GM06990 (cell line): ENCODE data around the gene LRRC7.

Source experiments
- DNase-seq: peaks from one replicate; pipeline ENCODE4 v3.0.0-alpha.2; 2011; ENCODE audit not compliant: insufficient read length; ENCODE audit errors: extremely low read depth
- H3K27me3 ChIP-seq: replicated peaks from 2 replicates; pipeline ENCODE4 v1.6.0; 2011; ENCODE audit warnings: low read length; ENCODE audit not compliant: control insufficient read depth, insufficient read depth
- H3K36me3 ChIP-seq: 2 replicates; pipeline ENCODE4 v1.5.1; 2011; ENCODE audit warnings: low read length; ENCODE audit not compliant: control insufficient read depth, insufficient read depth
- H3K4me3 ChIP-seq: replicated peaks from 2 replicates; pipeline ENCODE4 v1.5.1; 2011; ENCODE audit warnings: low read depth, mild to moderate bottlenecking, control low read depth, low read length
- TF ChIP-seq, protein P1 (sequence below): IDR thresholded peaks from 2 replicates; pipeline ENCODE4 v1.5.1; 2011; ENCODE audit warnings: low read length, control low read depth, mild to moderate bottlenecking, inconsistent platforms; ENCODE audit not compliant: insufficient read depth, poor library complexity, severe bottlenecking

Gene LRRC7

DNA sequence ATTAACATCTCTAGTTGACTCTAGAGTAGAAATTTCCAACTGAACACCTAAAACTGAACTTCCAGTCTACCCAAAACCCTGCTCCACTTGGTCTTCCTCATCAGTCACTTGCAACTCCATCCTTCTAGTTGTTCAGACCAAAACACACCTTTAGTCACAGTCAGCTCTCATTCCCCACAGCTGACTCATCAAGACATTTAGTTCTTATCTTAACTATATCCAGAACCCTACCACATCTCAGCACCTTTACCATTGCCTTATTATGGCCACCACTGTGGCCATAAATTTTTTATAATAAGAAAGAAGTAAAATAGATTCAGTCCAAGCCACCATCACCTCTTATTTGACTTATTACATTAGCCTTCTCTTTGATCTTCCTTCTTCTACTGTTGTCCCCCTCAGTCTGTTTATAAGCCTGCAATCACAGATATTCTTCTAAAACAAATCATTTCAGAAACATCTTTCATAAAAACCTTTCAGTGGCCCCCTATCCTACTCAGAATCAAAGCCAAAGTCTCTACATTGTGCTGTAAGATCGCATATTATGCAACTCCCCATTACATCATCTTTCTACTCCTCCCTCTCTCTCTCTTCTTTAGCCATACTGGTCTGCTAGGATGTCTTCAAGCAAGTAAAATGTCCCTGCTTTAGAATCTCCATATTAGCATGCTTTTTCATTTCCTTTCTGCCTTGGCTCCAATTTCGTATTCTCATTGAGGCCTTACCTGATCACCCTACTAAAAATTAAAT lies 361.8 kb downstream of the LRRC7 start:
- Histone ChIP-seq H3K4me3 (no peak overlapping the region), H3K36me3 (no peaks in the 10 kb centered on the region), H3K27me3 (no peaks in the 10 kb centered on the region)
- TF ChIP-seq, protein P1, sequence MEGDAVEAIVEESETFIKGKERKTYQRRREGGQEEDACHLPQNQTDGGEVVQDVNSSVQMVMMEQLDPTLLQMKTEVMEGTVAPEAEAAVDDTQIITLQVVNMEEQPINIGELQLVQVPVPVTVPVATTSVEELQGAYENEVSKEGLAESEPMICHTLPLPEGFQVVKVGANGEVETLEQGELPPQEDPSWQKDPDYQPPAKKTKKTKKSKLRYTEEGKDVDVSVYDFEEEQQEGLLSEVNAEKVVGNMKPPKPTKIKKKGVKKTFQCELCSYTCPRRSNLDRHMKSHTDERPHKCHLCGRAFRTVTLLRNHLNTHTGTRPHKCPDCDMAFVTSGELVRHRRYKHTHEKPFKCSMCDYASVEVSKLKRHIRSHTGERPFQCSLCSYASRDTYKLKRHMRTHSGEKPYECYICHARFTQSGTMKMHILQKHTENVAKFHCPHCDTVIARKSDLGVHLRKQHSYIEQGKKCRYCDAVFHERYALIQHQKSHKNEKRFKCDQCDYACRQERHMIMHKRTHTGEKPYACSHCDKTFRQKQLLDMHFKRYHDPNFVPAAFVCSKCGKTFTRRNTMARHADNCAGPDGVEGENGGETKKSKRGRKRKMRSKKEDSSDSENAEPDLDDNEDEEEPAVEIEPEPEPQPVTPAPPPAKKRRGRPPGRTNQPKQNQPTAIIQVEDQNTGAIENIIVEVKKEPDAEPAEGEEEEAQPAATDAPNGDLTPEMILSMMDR, result no peak
- no peak for DNase-seq

DNA sequence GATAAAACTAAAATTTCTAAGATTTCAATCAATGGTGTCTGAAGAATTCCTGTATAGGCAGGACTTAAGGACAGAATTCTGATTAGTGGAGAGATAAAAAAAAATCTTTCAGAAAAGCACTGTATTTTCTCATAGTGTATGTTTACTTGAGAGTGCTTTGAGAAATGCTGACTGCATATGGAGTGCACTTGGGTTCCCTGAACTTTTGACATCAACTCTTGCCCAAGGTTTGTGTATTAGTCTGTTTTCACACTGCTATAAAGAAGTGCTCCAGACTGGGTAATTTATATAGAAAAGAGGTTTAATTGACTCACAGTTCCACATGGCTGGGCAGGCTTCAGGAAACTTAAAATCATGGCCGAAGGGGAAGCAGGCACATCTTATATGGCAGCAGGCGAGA lies 362.7 kb downstream of the LRRC7 start:
- H3K36me3 ChIP-seq, result no peaks in the 10 kb centered on the region
- H3K4me3 ChIP-seq, result no peak overlapping the region
- TF ChIP-seq, protein P1, result no peak
- DNase-seq, result no peak
- H3K27me3 ChIP-seq, result no peaks in the 10 kb centered on the region

GRCh38 chr1:69932760-69933159 lies 365.0 kb downstream of the LRRC7 start:
- no peaks in the 10 kb centered on the region for H3K27me3 ChIP-seq
- TF ChIP-seq, protein P1, result no peak
- H3K36me3 ChIP-seq, result no peaks in the 10 kb centered on the region
- DNase-seq, result no peak
- H3K4me3 ChIP-seq, result no peak overlapping the region

DNA sequence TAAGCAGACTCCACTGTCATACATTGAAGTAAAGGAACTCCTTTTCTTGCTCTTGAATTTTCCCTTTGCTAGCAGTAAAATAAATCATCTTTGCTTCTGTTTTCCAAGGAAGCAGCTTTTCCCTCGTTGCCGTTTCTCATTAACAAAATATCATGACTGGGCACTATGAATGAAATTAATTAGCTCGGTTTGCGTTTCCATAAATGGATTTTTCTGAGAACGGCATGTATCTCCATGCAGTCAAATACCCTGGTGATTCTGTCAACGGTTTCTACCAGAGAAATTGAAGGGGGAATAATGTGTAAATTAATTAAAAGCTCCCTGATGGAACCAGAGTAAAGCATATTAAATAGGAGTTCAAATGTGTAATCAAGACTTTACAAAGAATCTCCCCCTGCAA lies 372.5 kb downstream of the LRRC7 start:
- no peaks in the 10 kb centered on the region for H3K36me3 ChIP-seq
- no peak overlapping the region for H3K4me3 ChIP-seq
- H3K27me3 ChIP-seq, result no peaks in the 10 kb centered on the region
- TF ChIP-seq, protein P1, result no peak
- no peak for DNase-seq

- DNase-seq, result no peak
- H3K27me3 ChIP-seq, result no peaks in the 10 kb centered on the region
- TF ChIP-seq, protein P1, result no peak
- no peak overlapping the region for H3K4me3 ChIP-seq
- H3K36me3 ChIP-seq, result no peaks in the 10 kb centered on the region
These were observed 373.1 kb downstream of the LRRC7 start for GRCh38 chr1:69940816-69941215.

- no peaks in the 10 kb centered on the region for H3K27me3 ChIP-seq
- no peak overlapping the region for H3K4me3 ChIP-seq
- TF ChIP-seq, protein P1, result no peak
- DNase-seq, result no peak
- no peaks in the 10 kb centered on the region for H3K36me3 ChIP-seq
These were observed 375.3 kb downstream of the LRRC7 start for GRCh38 chr1:69943030-69943429.
